AML-193 (cell line): ENCODE data around the gene PNCK.
"Not testable (repeated sequence)": the region's sequence is repeated elsewhere in the genome, so short reads cannot be mapped to it uniquely, and the experiment has no call there.

Experiments
- DNase-seq, 2 experiments: peaks; one replicate each; lab custom pipeline; 2025; lab: John Stamatoyannopoulos, UW

Gene PNCK

GRCh38 chrX:153699210-153699783, 25.7 kb upstream of the PNCK start:
- not testable (repeated sequence) for DNase-seq

- DNase-seq = no peak
Measured at GRCh38 chrX:153697924-153698865, 24.6 kb upstream of the PNCK start.

GRCh38 chrX:153696986-153697722, 23.5 kb upstream of the PNCK start:
- DNase-seq = not testable (repeated sequence)

GRCh38 chrX:153696538-153696937, 22.9 kb upstream of the PNCK start:
- DNase-seq = not testable (repeated sequence)

GRCh38 chrX:153696100-153696499, 22.5 kb upstream of the PNCK start:
- DNase-seq = no peak

- DNase-seq = no peak
Measured at GRCh38 chrX:153694687-153695270, 21.2 kb upstream of the PNCK start.

- not testable (repeated sequence) for DNase-seq
Measured at GRCh38 chrX:153694256-153694655, 20.6 kb upstream of the PNCK start.

- DNase-seq = no peak
Measured at GRCh38 chrX:153693216-153694086, 19.8 kb upstream of the PNCK start.

- DNase-seq = no peak
Measured at GRCh38 chrX:153692611-153693156, 19.1 kb upstream of the PNCK start.

GRCh38 chrX:153692003-153692402, 18.4 kb upstream of the PNCK start:
- DNase-seq = no peak

GRCh38 chrX:153691032-153691827, 17.6 kb upstream of the PNCK start:
- not testable (repeated sequence) for DNase-seq

- DNase-seq = no peak
Measured at GRCh38 chrX:153690466-153690865, 16.9 kb upstream of the PNCK start.

- DNase-seq = no peak
Measured at GRCh38 chrX:153689654-153690465, 16.2 kb upstream of the PNCK start.

- no peak for DNase-seq
Measured at GRCh38 chrX:153688911-153689590, 15.4 kb upstream of the PNCK start.

- DNase-seq = no peak
Measured at GRCh38 chrX:153688506-153688905, 14.9 kb upstream of the PNCK start.

- no peak for DNase-seq
Measured at GRCh38 chrX:153688071-153688470, 14.5 kb upstream of the PNCK start.

GRCh38 chrX:153687121-153688039, 13.8 kb upstream of the PNCK start, which contains the start of gene SLC6A8:
Gene SLC6A8 (plus strand): TSS chrX:153687926. CDS start chrX:153688575, 649 bp downstream.
- no peak for DNase-seq
